Fibroblast of the aortic adventitia (primary cell): ENCODE measurements around the gene GUCY1A2. TPM values are rescaled to one million over a fixed set of nuclear protein-coding genes. Genes with fewer than 3 reads are reported as not detected.

Experiments
- DNase-seq: peaks from one replicate; pipeline ENCODE4 v3.0.0-alpha.2; 2010; ENCODE audit warnings: low read depth
- H3K4me3 ChIP-seq: 2 replicates; pipeline ENCODE4 v1.5.1; 2011; ENCODE audit warnings: low read depth, mild to moderate bottlenecking, control low read depth, low read length, moderate library complexity
- total RNA-seq: library from RNA; depleted of rRNA; stranded (reverse); fragments of >200 nt; gene quantifications from 2 replicates; pipeline ENCODE4 v1.2.3, GENCODE V29; 2012; ENCODE audit warnings: low replicate concordance
- TF ChIP-seq, protein P1 (sequence below): IDR thresholded peaks from 2 replicates; pipeline ENCODE4 v1.5.1; 2011; ENCODE audit warnings: mild to moderate bottlenecking, low read length, control low read depth, inconsistent platforms; ENCODE audit not compliant: insufficient read depth

GUCY1A2 gene
- total RNA-seq, 1 donor: 1.1 TPM

DNA sequence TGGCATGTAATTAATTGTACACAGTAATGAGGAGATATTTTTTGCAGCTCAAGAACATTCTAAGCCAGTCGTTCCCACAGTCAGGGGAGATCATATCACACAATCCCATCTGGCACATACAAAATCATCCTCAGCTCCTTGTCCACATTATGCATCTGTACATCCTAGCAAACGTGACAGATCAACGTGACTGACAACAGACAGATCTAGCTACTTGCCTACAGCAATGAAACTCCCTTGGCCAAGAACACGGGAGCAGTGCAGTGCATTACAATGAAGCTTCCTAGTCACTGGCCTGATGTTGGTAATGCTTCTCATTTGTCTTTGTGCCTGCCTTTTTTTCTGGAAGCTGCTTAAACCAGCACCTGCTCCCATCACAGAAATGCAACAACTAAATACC, 24.5 kb upstream of the GUCY1A2 start:
- H3K4me3 ChIP-seq: no peak overlapping the region
- TF ChIP-seq, protein P1, sequence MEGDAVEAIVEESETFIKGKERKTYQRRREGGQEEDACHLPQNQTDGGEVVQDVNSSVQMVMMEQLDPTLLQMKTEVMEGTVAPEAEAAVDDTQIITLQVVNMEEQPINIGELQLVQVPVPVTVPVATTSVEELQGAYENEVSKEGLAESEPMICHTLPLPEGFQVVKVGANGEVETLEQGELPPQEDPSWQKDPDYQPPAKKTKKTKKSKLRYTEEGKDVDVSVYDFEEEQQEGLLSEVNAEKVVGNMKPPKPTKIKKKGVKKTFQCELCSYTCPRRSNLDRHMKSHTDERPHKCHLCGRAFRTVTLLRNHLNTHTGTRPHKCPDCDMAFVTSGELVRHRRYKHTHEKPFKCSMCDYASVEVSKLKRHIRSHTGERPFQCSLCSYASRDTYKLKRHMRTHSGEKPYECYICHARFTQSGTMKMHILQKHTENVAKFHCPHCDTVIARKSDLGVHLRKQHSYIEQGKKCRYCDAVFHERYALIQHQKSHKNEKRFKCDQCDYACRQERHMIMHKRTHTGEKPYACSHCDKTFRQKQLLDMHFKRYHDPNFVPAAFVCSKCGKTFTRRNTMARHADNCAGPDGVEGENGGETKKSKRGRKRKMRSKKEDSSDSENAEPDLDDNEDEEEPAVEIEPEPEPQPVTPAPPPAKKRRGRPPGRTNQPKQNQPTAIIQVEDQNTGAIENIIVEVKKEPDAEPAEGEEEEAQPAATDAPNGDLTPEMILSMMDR: no peak
- DNase-seq: no peak

DNA sequence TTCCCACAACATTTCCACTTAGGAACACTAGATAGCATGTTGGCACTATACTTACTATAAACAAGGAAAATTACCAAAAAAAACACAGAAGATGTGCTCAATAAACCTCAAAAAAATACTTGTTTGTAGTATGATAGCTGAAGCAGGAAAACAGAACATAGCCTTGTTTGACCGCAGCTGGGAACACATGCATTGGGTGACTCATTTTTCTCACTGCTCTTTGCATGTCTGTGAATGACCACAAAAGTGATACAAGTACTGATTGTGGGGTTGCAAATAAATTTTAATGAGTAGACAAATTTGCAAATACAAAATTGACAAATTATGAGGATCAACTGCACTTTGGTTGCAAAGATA, 22.8 kb upstream of the GUCY1A2 start:
- H3K4me3 ChIP-seq: no peak overlapping the region
- TF ChIP-seq, protein P1: no peak
- DNase-seq: peak; percentile 33

GRCh38 chr11:107040433-107041087, 22.3 kb upstream of the GUCY1A2 start:
- no peak for DNase-seq
- TF ChIP-seq, protein P1: no peak
- H3K4me3 ChIP-seq: no peak overlapping the region

- no peak overlapping the region for H3K4me3 ChIP-seq
- TF ChIP-seq, protein P1: no peak
- DNase-seq: no peak
Measured at GRCh38 chr11:107025673-107026072, 7.4 kb upstream of the GUCY1A2 start.

GRCh38 chr11:107020594-107020993, 2.3 kb upstream of the GUCY1A2 start:
- no peak overlapping the region for H3K4me3 ChIP-seq
- TF ChIP-seq, protein P1: no peak
- no peak for DNase-seq

GRCh38 chr11:107018902-107019493, 722 bp upstream of the GUCY1A2 start:
- TF ChIP-seq, protein P1: no peak
- DNase-seq: peak; percentile 59
- H3K4me3 ChIP-seq: peak overlapping the region; percentile 50
